K562 (cell line): Measurements from ENCODE around the gene UBE2H.

ENCODE experiments used
- CREB5 ChIP-seq: fragments of 250-450 bp; sonication (Bioruptor Pico); IDR thresholded peaks from 2 replicates; pipeline ENCODE4 v1.5.0; 2020; ENCODE audit warnings: mild to moderate bottlenecking
- CREM ChIP-seq: IDR thresholded peaks from 2 replicates; pipeline ENCODE4 v1.6.1; 2014; ENCODE audit warnings: antibody characterized with exemption, low read depth
- EZH2 ChIP-seq: IDR thresholded peaks from 2 replicates; pipeline ENCODE4 v1.6.1; 2012; ENCODE audit warnings: low read depth, mild to moderate bottlenecking, inconsistent platforms, low read length, borderline replicate concordance
- FOXM1 ChIP-seq, 2 experiments: fragments of 450-650 bp in 1 of 2; sonication (generic) in 1 of 2; formaldehyde crosslinking in 1 of 2; IDR thresholded peaks; 2 replicates each; pipeline versions ENCODE4 v1.6.1 to v1.9.0; 2017 to 2022; ENCODE audit warnings: low read depth in 2 of 2, mild to moderate bottlenecking in 2 of 2, missing genetic modification reagents in 1 of 2, moderate library complexity in 1 of 2
- POLR2A ChIP-seq: fragments of 450-650 bp; conservative IDR thresholded peaks from 2 replicates; pipeline ENCODE4 v1.6.1; 2016
- YY1 ChIP-seq, 3 experiments: IDR thresholded peaks; 2 replicates each; pipeline ENCODE4 v1.6.1; 2011; ENCODE audit warnings: low read length in 2 of 3, mild to moderate bottlenecking in 2 of 3, moderate library complexity in 2 of 3, borderline replicate concordance in 1 of 3, control low read depth in 1 of 3, low read depth in 1 of 3; ENCODE audit not compliant: insufficient read depth in 3 of 3, insufficient replicate concordance in 2 of 3, control insufficient read depth in 1 of 3, insufficient read length in 1 of 3; ENCODE audit errors: extremely low read depth in 1 of 3
- ZNF609 ChIP-seq: sonication (generic); formaldehyde crosslinking; IDR thresholded peaks from 2 replicates; pipeline ENCODE4 v1.8.1; 2023; ENCODE audit warnings: missing genetic modification reagents, mild to moderate bottlenecking, borderline replicate concordance
- ZSCAN29 ChIP-seq: fragments of 450-650 bp; IDR thresholded peaks from 2 replicates; pipeline ENCODE4 v1.6.1; 2017
- TF ChIP-seq, protein P1 (sequence below), 3 experiments: IDR thresholded peaks in 2 of 3; conservative IDR thresholded peaks in 1 of 3; 2 replicates each; pipeline ENCODE4 v1.5.1; 2011 to 2012; ENCODE audit warnings: low read length in 3 of 3, mild to moderate bottlenecking in 3 of 3, control low read depth in 2 of 3, improper control_type of control experiment in 1 of 3, inconsistent platforms in 1 of 3, low read depth in 1 of 3, mixed read lengths in 1 of 3, moderate library complexity in 1 of 3; ENCODE audit not compliant: insufficient read depth in 2 of 3
- TF ChIP-seq, protein P2 (sequence below): fragments of 450-650 bp; IDR thresholded peaks from 2 replicates; pipeline ENCODE4 v1.6.1; 2016; ENCODE audit warnings: low read depth

GRCh38 chr7:129825209-129825970 is 127.4 kb downstream of the UBE2H start:
- TF ChIP-seq FOXM1 (IDR thresholded peaks at IDR 0.05; ENCODE audit: low read depth) = no peak
- TF ChIP-seq FOXM1 (CRISPR knock-in tag; IDR thresholded peaks at IDR 0.05; ENCODE audit: low read depth) = peak; percentile 87
- no peak for TF ChIP-seq ZNF609 (CRISPR knock-in tag)
- no peak for TF ChIP-seq CREB5 (CRISPR knock-in tag)
- 0 out of 2 replicates have a peak, but pooled peaks have one; percentile 36 for TF ChIP-seq CREM
- no peak for TF ChIP-seq POLR2A
- TF ChIP-seq, protein P1, sequence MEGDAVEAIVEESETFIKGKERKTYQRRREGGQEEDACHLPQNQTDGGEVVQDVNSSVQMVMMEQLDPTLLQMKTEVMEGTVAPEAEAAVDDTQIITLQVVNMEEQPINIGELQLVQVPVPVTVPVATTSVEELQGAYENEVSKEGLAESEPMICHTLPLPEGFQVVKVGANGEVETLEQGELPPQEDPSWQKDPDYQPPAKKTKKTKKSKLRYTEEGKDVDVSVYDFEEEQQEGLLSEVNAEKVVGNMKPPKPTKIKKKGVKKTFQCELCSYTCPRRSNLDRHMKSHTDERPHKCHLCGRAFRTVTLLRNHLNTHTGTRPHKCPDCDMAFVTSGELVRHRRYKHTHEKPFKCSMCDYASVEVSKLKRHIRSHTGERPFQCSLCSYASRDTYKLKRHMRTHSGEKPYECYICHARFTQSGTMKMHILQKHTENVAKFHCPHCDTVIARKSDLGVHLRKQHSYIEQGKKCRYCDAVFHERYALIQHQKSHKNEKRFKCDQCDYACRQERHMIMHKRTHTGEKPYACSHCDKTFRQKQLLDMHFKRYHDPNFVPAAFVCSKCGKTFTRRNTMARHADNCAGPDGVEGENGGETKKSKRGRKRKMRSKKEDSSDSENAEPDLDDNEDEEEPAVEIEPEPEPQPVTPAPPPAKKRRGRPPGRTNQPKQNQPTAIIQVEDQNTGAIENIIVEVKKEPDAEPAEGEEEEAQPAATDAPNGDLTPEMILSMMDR (IDR thresholded peaks at IDR 0.05 in 2 of 3, conservative IDR thresholded peaks at IDR 0.05 in 1 of 3; ENCODE audit: insufficient read depth in 2 of 3, low read depth in 1 of 3, low read length in 3 of 3) = peak in 2 of 3 experiments; percentile 82 to 90; a peak in 5 of 6 replicates
- peak in 2 of 3 experiments; percentile 13 to 42 for TF ChIP-seq YY1 (IDR thresholded peaks at IDR 0.05; ENCODE audit: borderline replicate concordance in 1 of 3, control insufficient read depth in 1 of 3, extremely low read depth in 1 of 3, insufficient read depth in 3 of 3, insufficient read length in 1 of 3, insufficient replicate concordance in 2 of 3, low read depth in 1 of 3, low read length in 2 of 3)
- no peak for TF ChIP-seq EZH2
- TF ChIP-seq, protein P2, sequence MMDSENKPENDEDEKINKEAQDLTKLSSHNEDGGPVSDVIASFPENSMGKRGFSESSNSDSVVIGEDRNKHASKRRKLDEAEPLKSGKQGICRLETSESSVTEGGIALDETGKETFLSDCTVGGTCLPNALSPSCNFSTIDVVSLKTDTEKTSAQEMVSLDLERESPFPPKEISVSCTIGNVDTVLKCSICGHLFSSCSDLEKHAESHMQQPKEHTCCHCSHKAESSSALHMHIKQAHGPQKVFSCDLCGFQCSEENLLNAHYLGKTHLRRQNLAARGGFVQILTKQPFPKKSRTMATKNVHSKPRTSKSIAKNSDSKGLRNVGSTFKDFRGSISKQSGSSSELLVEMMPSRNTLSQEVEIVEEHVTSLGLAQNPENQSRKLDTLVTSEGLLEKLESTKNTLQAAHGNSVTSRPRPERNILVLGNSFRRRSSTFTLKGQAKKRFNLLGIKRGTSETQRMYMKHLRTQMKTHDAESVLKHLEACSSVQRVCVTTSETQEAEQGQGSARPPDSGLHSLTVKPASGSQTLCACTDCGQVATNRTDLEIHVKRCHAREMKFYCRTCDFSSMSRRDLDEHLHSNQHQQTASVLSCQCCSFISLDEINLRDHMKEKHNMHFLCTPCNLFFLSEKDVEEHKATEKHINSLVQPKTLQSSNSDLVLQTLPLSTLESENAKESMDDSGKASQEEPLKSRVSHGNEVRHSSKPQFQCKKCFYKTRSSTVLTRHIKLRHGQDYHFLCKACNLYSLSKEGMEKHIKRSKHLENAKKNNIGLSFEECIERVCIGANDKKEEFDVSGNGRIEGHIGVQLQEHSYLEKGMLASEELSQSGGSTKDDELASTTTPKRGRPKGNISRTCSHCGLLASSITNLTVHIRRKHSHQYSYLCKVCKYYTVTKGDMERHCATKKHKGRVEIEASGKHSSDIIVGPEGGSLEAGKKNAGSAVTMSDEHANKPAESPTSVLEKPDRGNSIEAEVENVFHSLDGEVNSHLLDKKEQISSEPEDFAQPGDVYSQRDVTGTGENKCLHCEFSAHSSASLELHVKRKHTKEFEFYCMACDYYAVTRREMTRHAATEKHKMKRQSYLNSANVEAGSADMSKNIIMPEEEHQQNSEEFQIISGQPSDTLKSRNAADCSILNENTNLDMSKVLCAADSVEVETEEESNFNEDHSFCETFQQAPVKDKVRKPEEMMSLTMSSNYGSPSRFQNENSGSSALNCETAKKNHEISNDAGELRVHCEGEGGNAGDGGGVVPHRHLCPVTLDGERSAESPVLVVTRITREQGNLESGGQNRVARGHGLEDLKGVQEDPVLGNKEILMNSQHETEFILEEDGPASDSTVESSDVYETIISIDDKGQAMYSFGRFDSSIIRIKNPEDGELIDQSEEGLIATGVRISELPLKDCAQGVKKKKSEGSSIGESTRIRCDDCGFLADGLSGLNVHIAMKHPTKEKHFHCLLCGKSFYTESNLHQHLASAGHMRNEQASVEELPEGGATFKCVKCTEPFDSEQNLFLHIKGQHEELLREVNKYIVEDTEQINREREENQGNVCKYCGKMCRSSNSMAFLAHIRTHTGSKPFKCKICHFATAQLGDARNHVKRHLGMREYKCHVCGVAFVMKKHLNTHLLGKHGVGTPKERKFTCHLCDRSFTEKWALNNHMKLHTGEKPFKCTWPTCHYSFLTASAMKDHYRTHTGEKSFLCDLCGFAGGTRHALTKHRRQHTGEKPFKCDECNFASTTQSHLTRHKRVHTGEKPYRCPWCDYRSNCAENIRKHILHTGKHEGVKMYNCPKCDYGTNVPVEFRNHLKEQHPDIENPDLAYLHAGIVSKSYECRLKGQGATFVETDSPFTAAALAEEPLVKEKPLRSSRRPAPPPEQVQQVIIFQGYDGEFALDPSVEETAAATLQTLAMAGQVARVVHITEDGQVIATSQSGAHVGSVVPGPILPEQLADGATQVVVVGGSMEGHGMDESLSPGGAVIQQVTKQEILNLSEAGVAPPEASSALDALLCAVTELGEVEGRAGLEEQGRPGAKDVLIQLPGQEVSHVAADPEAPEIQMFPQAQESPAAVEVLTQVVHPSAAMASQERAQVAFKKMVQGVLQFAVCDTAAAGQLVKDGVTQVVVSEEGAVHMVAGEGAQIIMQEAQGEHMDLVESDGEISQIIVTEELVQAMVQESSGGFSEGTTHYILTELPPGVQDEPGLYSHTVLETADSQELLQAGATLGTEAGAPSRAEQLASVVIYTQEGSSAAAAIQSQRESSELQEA = no peak
- no peak for TF ChIP-seq ZSCAN29
